ENCODE data around the gene PROC.

The PROC gene

DNA sequence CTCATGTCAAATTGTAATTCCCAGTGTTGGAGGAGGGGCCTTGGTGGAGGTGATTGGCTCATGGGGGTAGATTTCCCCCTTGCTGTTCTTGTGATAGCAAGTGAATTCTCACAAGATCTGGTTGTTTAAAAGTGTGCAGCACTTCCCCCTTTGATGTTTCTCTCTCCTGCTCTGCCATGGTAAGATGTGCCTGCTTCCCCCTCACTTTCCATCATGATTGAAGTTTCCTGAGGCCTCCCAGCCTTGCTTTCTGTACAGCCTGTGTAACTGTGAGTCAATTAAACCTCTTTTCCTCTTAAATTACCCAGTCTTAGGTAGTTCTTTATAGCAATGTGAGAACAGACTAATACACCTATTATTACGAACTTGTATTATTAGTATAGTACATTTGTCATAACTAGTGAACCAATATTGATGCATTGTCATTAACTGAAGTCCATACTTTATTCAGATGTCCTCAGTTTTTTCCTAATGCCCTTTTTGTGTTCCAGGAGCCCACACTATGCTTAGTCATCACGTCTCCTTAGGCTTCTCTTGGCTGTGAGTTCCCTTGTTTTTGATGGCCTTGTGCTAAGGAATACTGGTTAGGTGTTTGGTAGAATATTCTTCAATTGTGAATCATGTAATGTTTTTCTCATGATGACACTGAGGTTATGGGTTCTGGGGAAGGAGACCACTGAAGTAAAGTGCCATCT is 25.9 kb upstream of the PROC start:
- Histone ChIP-seq H2AFZ (ENCODE audit: low read depth, low read length, severe bottlenecking) (no peak overlapping the region), H3K79me2 (ENCODE audit: insufficient read depth, low read length) (0 out of 2 replicates have a peak, but pooled peaks cover 3% of the 10 kb centered on the region), H3K36me3 (ENCODE audit: low read length) (no peaks in the 10 kb centered on the region), H3K9me3 (ENCODE audit: insufficient read depth, low read length) (no peaks in the 10 kb centered on the region), H4K20me1 (ENCODE audit: low read depth, low read length) (no peaks in the 10 kb centered on the region), H3K4me3 (ENCODE audit: insufficient read depth, low read length, poor library complexity, severe bottlenecking) (no peak overlapping the region), H3K27ac (ENCODE audit: low read depth, low read length) (no peak overlapping the region), H3K4me2 (ENCODE audit: low read depth, low read length, poor library complexity, severe bottlenecking) (no peak overlapping the region), H3F3A (ENCODE audit: insufficient read depth) (peaks cover 20% of the 10 kb centered on the region), H3K9me2 (replicated peaks; ENCODE audit: insufficient read depth, low read length) (no peaks in the 10 kb centered on the region), H3K27me3 (ENCODE audit: low read length) (no peaks in the 10 kb centered on the region), H3K9ac (ENCODE audit: low read length) (no peak overlapping the region)
- TF ChIP-seq EZH2phosphoT487 (conservative IDR thresholded peaks at IDR 0.05; ENCODE audit: low read length) (no peak), CTCF (IDR thresholded peaks at IDR 0.05; ENCODE audit: insufficient read depth, low read length, poor library complexity, severe bottlenecking) (no peak)

DNA sequence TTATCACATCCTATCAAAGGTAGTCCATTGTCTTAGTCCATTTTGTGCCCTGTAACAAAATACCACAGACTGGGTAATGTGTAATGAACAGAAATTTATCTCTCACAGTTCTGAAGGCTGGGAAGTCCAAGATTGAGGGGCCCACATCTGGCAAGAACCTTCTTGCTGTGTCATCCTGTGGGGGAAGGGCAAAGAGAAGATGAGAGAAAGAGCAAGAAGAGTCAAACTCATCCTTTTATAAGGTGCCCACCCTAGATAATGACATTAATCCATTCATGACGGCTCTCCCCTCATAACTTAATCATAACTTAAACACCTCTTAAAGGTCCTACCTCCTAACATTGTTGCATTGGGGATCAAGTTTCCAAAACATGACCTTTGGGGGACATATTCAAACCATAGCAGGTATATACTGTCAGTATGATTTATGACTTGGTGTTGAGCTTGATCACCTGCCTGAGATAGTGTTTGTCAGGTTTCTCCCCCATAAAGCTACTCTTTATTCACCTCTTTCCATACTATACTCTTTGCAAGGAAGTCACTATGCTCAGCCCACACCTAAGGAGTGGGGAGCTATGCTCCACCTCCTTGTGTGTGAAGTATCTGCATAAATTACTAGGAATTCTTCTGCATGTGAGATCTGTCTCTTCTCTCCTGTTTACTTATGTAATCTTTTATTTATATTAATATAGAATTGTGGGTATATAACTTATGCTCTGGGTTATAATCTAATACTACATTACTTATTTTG is 25.2 kb upstream of the PROC start:
- H3K27ac ChIP-seq (ENCODE audit: low read depth, low read length), result no peak overlapping the region
- no peak overlapping the region for H3K4me3 ChIP-seq (ENCODE audit: insufficient read depth, low read length, poor library complexity, severe bottlenecking)

DNA sequence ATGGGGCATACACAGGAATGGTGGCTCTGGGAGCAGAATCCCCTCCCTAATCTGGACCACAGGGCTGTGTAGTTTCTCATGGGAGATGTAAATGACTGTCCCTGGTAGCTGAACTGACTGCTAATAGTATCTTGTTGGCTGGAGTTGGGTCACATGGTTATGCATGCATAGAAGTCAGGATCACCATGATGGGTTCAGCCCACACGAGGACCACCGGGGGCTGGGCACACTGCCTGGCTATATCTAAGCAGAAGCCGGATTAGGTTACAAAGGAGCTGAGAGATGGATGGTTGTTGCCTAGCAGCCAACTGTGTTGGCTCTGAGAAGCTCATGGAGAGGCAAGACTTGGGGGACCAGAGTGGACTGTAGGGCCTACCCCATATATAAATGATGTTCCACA is 23.7 kb upstream of the PROC start:
- Histone ChIP-seq H3F3A (ENCODE audit: insufficient read depth) (peaks cover 7% of the 10 kb centered on the region), H3K4me3 (ENCODE audit: insufficient read depth, low read length, poor library complexity, severe bottlenecking) (no peak overlapping the region), H3K9ac (ENCODE audit: low read length) (no peak overlapping the region), H3K27ac (ENCODE audit: low read depth, low read length) (no peak overlapping the region), H3K79me2 (ENCODE audit: insufficient read depth, low read length) (no peaks in the 10 kb centered on the region), H3K27me3 (ENCODE audit: low read length) (no peaks in the 10 kb centered on the region), H2AFZ (ENCODE audit: low read depth, low read length, severe bottlenecking) (no peak overlapping the region), H3K4me2 (ENCODE audit: low read depth, low read length, poor library complexity, severe bottlenecking) (no peak overlapping the region), H4K20me1 (ENCODE audit: low read depth, low read length) (no peaks in the 10 kb centered on the region), H3K9me3 (ENCODE audit: insufficient read depth, low read length) (no peaks in the 10 kb centered on the region), H3K36me3 (ENCODE audit: low read length) (no peaks in the 10 kb centered on the region), H3K9me2 (replicated peaks; ENCODE audit: insufficient read depth, low read length) (no peaks in the 10 kb centered on the region)
- TF ChIP-seq CTCF (IDR thresholded peaks at IDR 0.05; ENCODE audit: insufficient read depth, low read length, poor library complexity, severe bottlenecking), result no peak
- no peak for TF ChIP-seq EZH2phosphoT487 (conservative IDR thresholded peaks at IDR 0.05; ENCODE audit: low read length)

More for the DNA sequence above, 25.2 kb upstream of the PROC start:
- no peak overlapping the region for H2AFZ ChIP-seq (ENCODE audit: low read depth, low read length, severe bottlenecking)
- H3K27me3 ChIP-seq (ENCODE audit: low read length), result no peaks in the 10 kb centered on the region
- no peak for TF ChIP-seq CTCF (IDR thresholded peaks at IDR 0.05; ENCODE audit: insufficient read depth, low read length, poor library complexity, severe bottlenecking)
- TF ChIP-seq EZH2phosphoT487 (conservative IDR thresholded peaks at IDR 0.05; ENCODE audit: low read length), result no peak
- H3K36me3 ChIP-seq (ENCODE audit: low read length), result no peaks in the 10 kb centered on the region
- H4K20me1 ChIP-seq (ENCODE audit: low read depth, low read length), result no peaks in the 10 kb centered on the region
- no peak overlapping the region for H3K9ac ChIP-seq (ENCODE audit: low read length)
- no peaks in the 10 kb centered on the region for H3K9me2 ChIP-seq (replicated peaks; ENCODE audit: insufficient read depth, low read length)
- H3K4me2 ChIP-seq (ENCODE audit: low read depth, low read length, poor library complexity, severe bottlenecking), result no peak overlapping the region
- H3K79me2 ChIP-seq (ENCODE audit: insufficient read depth, low read length), result no peaks in the 10 kb centered on the region
- no peaks in the 10 kb centered on the region for H3K9me3 ChIP-seq (ENCODE audit: insufficient read depth, low read length)
- H3F3A ChIP-seq (ENCODE audit: insufficient read depth), result peaks cover 20% of the 10 kb centered on the region

All from SU-DHL-6 (cell line).